ENCODE data around the gene HINFP. TPM values are rescaled to one million over a fixed set of nuclear protein-coding genes. Genes with fewer than 3 reads are reported as not detected.

The HINFP gene
- total and polyA plus RNA-seq, 2 of the 8 experiments (the other 6 are each of a cell fraction or from before 2014, with no cell fraction given): 35.0 to 37.3 TPM

GRCh38 chr11:119103793-119104192, 17.6 kb upstream of the HINFP start:
- no peak overlapping the region for H3K56ac ChIP-seq (replicated peaks; ENCODE audit: insufficient read length, low read depth, low read length)
- no peak overlapping the region for H2AFZ ChIP-seq (ENCODE audit: low read length)
- no peak overlapping the region for H2BK5ac ChIP-seq (ENCODE audit: low read depth, low read length)
- FAIRE-seq (no peak), DNase-seq (ENCODE audit: low read depth in 1 of 2, low spot score in 2 of 2) (no peak)
- peaks cover 0 to 12% of the 10 kb centered on the region in 2 experiments; a peak in 2 of 4 replicates for H3K79me2 ChIP-seq (ENCODE audit: control insufficient read depth in 1 of 2, insufficient read depth in 2 of 2, low read length in 2 of 2)
- 81% methylated on average over 4 of the region's 4 CpGs; no CpG with 5 or more reads in 1 of the 2 experiments for WGBS, 2 experiments (ENCODE audit: extremely low coverage in 1 of 2, insufficient coverage in 1 of 2, insufficient read length in 1 of 2, insufficient replicate concordance in 2 of 2, low coverage in 1 of 2, low lambda C conversion rate in 2 of 2, missing lambda C conversion rate in 1 of 2)
- peaks cover 7% of the 10 kb centered on the region for H3K79me1 ChIP-seq (ENCODE audit: low read depth, low read length)
- peaks cover 0 to 5% of the 10 kb centered on the region in 2 experiments for H4K20me1 ChIP-seq (replicated peaks in 1 of 2; ENCODE audit: control insufficient read depth in 1 of 2, insufficient read depth in 2 of 2, low read length in 2 of 2)
- no peak overlapping the region for H3K4me2 ChIP-seq (ENCODE audit: insufficient read depth in 1 of 2, low read depth in 2 of 2, low read length in 2 of 2)
- TF ChIP-seq JUND (IDR thresholded peaks at IDR 0.05; ENCODE audit: low read length): no peak
- no peak for TF ChIP-seq SIRT6 (IDR thresholded peaks at IDR 0.05; ENCODE audit: low read length)
- TF ChIP-seq RAD21 (IDR thresholded peaks at IDR 0.05 in 1 of 2, conservative IDR thresholded peaks at IDR 0.05 in 1 of 2; ENCODE audit: low read depth in 2 of 2, low read length in 2 of 2): peak; percentile 13 to 31; a peak in 2 of 4 replicates
- TF ChIP-seq SIN3A (conservative IDR thresholded peaks at IDR 0.05 in 1 of 2, IDR thresholded peaks at IDR 0.05 in 1 of 2; ENCODE audit: low read depth in 1 of 2, low read length in 2 of 2): no peak
- H3K23ac ChIP-seq (ENCODE audit: insufficient read length): no peak overlapping the region
- H2BK12ac ChIP-seq (ENCODE audit: low read depth, low read length): no peak overlapping the region
- no peak overlapping the region for H3K27ac ChIP-seq (ENCODE audit: low read depth, low read length)
- no peak overlapping the region for H3K4me3 ChIP-seq (ENCODE audit: extremely low read depth in 1 of 4, insufficient read depth in 2 of 4, low read depth in 3 of 4, low read length in 4 of 4)
- H3K9me3 ChIP-seq (ENCODE audit: insufficient read depth in 2 of 2, low read depth in 1 of 2, low read length in 1 of 2): no peaks in the 10 kb centered on the region
- H4K5ac ChIP-seq (ENCODE audit: insufficient read length, low read depth, low read length): no peak overlapping the region
- H2AK5ac ChIP-seq (ENCODE audit: low read depth, low read length): no peak overlapping the region
- H3K23me2 ChIP-seq (ENCODE audit: low read depth, low read length): peaks cover 29% of the 10 kb centered on the region
- no peak overlapping the region for H3K4ac ChIP-seq (replicated peaks; ENCODE audit: insufficient read length, low read depth, low read length)
- no peak overlapping the region for H3K14ac ChIP-seq (ENCODE audit: insufficient read length)
- no peak overlapping the region for H2BK15ac ChIP-seq (ENCODE audit: low read length)
- peaks cover 3 to 29% (median 9%) of the 10 kb centered on the region in 4 experiments for H3K4me1 ChIP-seq (replicated peaks in 1 of 4; ENCODE audit: control insufficient read depth in 3 of 4, insufficient read depth in 4 of 4, low read length in 3 of 4)
- ChIA-PET CTCF (ENCODE audit: partially characterized antibody) (interaction anchor here (0.9 to 3.2 kb wide), 4 partner anchors 8 to 92 kb away, joined by 3 to 11 read pairs (median 6); a partner anchor contains a TSS), POLR2A (ENCODE audit: partially characterized antibody) (interaction anchor here (2.1 to 10.6 kb wide), 2 partner anchors 10 to 13 kb away, joined by 11 to 139 read pairs; a partner anchor contains a TSS)
- H4K8ac ChIP-seq (ENCODE audit: extremely low read depth, insufficient read depth, low read length): no peak overlapping the region
- H2BK120ac ChIP-seq (replicated peaks; ENCODE audit: low read depth, low read length): no peak overlapping the region
- no peak overlapping the region for H2BK20ac ChIP-seq (ENCODE audit: low read length)
- no peak overlapping the region for H3K9ac ChIP-seq (replicated peaks in 1 of 4; ENCODE audit: extremely low read depth in 1 of 4, low read depth in 3 of 4, low read length in 3 of 4)
- H3K27me3 ChIP-seq (replicated peaks in 1 of 4; ENCODE audit: control insufficient read depth in 3 of 4, extremely low read depth in 1 of 4, insufficient read depth in 3 of 4, low read length in 3 of 4): peaks cover 2 to 14% (median 12%) of the 10 kb centered on the region in 4 experiments
- H4K91ac ChIP-seq (replicated peaks; ENCODE audit: insufficient read length, low read length): no peak overlapping the region
- no peak overlapping the region for H3K18ac ChIP-seq (ENCODE audit: extremely low read depth, low read length)
- no peaks in the 10 kb centered on the region for H3K36me3 ChIP-seq (ENCODE audit: control insufficient read depth in 2 of 4, insufficient read depth in 4 of 4, low read length in 3 of 4)

All from H1 (cell line).